Occipital lobe (tissue), 2 donors: ENCODE measurements around the gene TASL. TPM values are rescaled to one million over a fixed set of nuclear protein-coding genes. Genes with fewer than 3 reads are reported as not detected.
"Not testable (repeated sequence)": the region's sequence is repeated elsewhere in the genome, so short reads cannot be mapped to it uniquely, and the experiment has no call there.

Experiments
- DNase-seq: peaks from one replicate; lab custom pipeline; 2025; lab: John Stamatoyannopoulos, UW
- total RNA-seq: library from RNA; depleted of rRNA; stranded (reverse); fragments of >200 nt; gene quantifications from one replicate; pipeline ENCODE4 v1.2.3, GENCODE V29; 2014

The TASL gene
- 1.4 TPM for total RNA-seq

- no peak for DNase-seq
Measured at GRCh38 chrX:30577362-30577991, at the start of gene TASL. Gene TASL (minus strand): TSS chrX:30577766. CDS start chrX:30560355, 17,411 bp downstream.

- no peak for DNase-seq
Measured at GRCh38 chrX:30626402-30626801, 48.8 kb upstream of the TASL start.

- no peak for DNase-seq
Measured at GRCh38 chrX:30622361-30622760, 44.8 kb upstream of the TASL start.

- DNase-seq = no peak
Measured at GRCh38 chrX:30620980-30621618, 43.5 kb upstream of the TASL start.

- DNase-seq = no peak
Measured at GRCh38 chrX:30620125-30620524, 42.6 kb upstream of the TASL start.

GRCh38 chrX:30618160-30618765, 40.7 kb upstream of the TASL start:
- DNase-seq = no peak

- no peak for DNase-seq
Measured at GRCh38 chrX:30615229-30615628, 37.7 kb upstream of the TASL start.

- DNase-seq = no peak
Measured at GRCh38 chrX:30613721-30614120, 36.2 kb upstream of the TASL start.

- no peak for DNase-seq
Measured at GRCh38 chrX:30612250-30612655, 34.7 kb upstream of the TASL start.

GRCh38 chrX:30610026-30610425, 32.5 kb upstream of the TASL start:
- DNase-seq = no peak

GRCh38 chrX:30607155-30607554, 29.6 kb upstream of the TASL start:
- DNase-seq = no peak

GRCh38 chrX:30600269-30601176, 23.0 kb upstream of the TASL start:
- not testable (repeated sequence) for DNase-seq

- no peak for DNase-seq
Measured at GRCh38 chrX:30597216-30598012, 19.8 kb upstream of the TASL start.

GRCh38 chrX:30593440-30594200, 16.1 kb upstream of the TASL start:
- no peak for DNase-seq

- DNase-seq = no peak
Measured at GRCh38 chrX:30592831-30593230, 15.3 kb upstream of the TASL start.

GRCh38 chrX:30590368-30590767, 12.8 kb upstream of the TASL start:
- DNase-seq = no peak

- DNase-seq = no peak
Measured at GRCh38 chrX:30589146-30589888, 11.8 kb upstream of the TASL start.

GRCh38 chrX:30586516-30586915, 8.9 kb upstream of the TASL start:
- DNase-seq = no peak

GRCh38 chrX:30582664-30583063, 5.1 kb upstream of the TASL start:
- no peak for DNase-seq

GRCh38 chrX:30580641-30581040, 3.1 kb upstream of the TASL start:
- no peak for DNase-seq
